HepG2 (cell line): ENCODE data around the gene DPM2.

Source experiments
- CC2D1A ChIP-seq: sonication (generic); formaldehyde crosslinking; IDR thresholded peaks from 2 replicates; pipeline ENCODE4 v1.8.1; 2023; ENCODE audit warnings: mild to moderate bottlenecking, missing genetic modification reagents
- CHD4 ChIP-seq: fragments of 200-600 bp; sonication (generic); IDR thresholded peaks from 2 replicates; pipeline ENCODE4 v1.7.0; 2017; ENCODE audit warnings: mild to moderate bottlenecking, low read length, borderline replicate concordance
- HMG20A ChIP-seq: IDR thresholded peaks from 2 replicates; pipeline ENCODE4 v1.6.1; 2016; ENCODE audit warnings: borderline replicate concordance
- HNRNPUL1 ChIP-seq: fragments of 200-400 bp; formaldehyde crosslinking; IDR thresholded peaks from 2 replicates; pipeline ENCODE4 v1.6.1; 2017; ENCODE audit warnings: low read depth, mild to moderate bottlenecking, low read length, moderate library complexity
- NFE2 ChIP-seq: sonication (generic); formaldehyde crosslinking; IDR thresholded peaks from 2 replicates; pipeline ENCODE4 v1.4.0; 2020; ENCODE audit warnings: missing genetic modification reagents
- NR2C2 ChIP-seq: sonication (generic); formaldehyde crosslinking; IDR thresholded peaks from 2 replicates; pipeline ENCODE4 v1.4.0; 2020; ENCODE audit warnings: missing genetic modification reagents, mild to moderate bottlenecking, moderate library complexity, borderline replicate concordance
- PHB2 ChIP-seq: fragments of 450-650 bp; IDR thresholded peaks from 2 replicates; pipeline ENCODE4 v1.6.1; 2018; ENCODE audit not compliant: partially characterized antibody
- SAP130 ChIP-seq: IDR thresholded peaks from 2 replicates; pipeline ENCODE4 v1.6.1; 2016; ENCODE audit warnings: low read depth
- SMARCC2 ChIP-seq: fragments of 450-650 bp; IDR thresholded peaks from 2 replicates; pipeline ENCODE4 v1.6.1; 2017; ENCODE audit warnings: antibody characterized with exemption, mild to moderate bottlenecking
- ZMYM3 ChIP-seq: sonication (generic); formaldehyde crosslinking; IDR thresholded peaks from 2 replicates; pipeline ENCODE4 v1.5.1; 2020; ENCODE audit warnings: mild to moderate bottlenecking, missing genetic modification reagents
- TF ChIP-seq, protein P1 (sequence below): sonication (generic); formaldehyde crosslinking; IDR thresholded peaks from 2 replicates; pipeline ENCODE4 v1.4.0; 2020; ENCODE audit warnings: missing genetic modification reagents; ENCODE audit errors: not compliant biosample characterization
- TF ChIP-seq, protein P2 (sequence below): sonication (generic); formaldehyde crosslinking; IDR thresholded peaks from 2 replicates; pipeline ENCODE4 v1.8.0; 2022; ENCODE audit warnings: missing genetic modification reagents, mild to moderate bottlenecking, moderate library complexity, borderline replicate concordance

DNA sequence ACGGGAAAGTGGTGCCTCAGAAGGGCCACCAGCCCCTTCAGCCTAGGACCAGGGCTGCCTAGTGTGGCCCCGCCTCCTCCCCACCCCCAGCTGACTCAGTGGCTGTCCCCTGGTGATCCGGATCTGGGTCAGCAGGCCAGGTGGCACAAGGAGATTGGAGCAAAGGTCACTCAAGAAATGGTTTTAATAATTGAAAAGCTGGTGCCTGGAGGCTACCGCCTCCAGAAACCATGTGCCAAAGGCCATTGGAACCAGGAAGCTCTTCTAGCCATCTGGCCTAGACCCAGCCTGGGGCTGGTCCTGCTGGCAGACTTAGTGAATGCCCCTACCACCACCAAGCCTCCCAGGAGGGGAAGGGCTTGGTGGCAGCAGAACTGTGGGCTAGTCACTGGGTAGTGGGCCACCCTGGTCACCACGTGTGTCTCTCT lies 22.3 kb downstream of the DPM2 start:
- TF ChIP-seq HMG20A, result no peak
- TF ChIP-seq NFE2 (CRISPR knock-in tag), result no peak
- no peak for TF ChIP-seq NR2C2
- TF ChIP-seq PHB2, result no peak
- TF ChIP-seq, protein P1, sequence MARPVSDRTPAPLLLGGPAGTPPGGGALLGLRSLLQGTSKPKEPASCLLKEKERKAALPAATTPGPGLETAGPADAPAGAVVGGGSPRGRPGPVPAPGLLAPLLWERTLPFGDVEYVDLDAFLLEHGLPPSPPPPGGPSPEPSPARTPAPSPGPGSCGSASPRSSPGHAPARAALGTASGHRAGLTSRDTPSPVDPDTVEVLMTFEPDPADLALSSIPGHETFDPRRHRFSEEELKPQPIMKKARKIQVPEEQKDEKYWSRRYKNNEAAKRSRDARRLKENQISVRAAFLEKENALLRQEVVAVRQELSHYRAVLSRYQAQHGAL, result no peak
- TF ChIP-seq HNRNPUL1, result no peak
- no peak for TF ChIP-seq ZMYM3 (CRISPR knock-in tag)
- TF ChIP-seq CC2D1A (CRISPR knock-in tag), result no peak
- TF ChIP-seq, protein P2, sequence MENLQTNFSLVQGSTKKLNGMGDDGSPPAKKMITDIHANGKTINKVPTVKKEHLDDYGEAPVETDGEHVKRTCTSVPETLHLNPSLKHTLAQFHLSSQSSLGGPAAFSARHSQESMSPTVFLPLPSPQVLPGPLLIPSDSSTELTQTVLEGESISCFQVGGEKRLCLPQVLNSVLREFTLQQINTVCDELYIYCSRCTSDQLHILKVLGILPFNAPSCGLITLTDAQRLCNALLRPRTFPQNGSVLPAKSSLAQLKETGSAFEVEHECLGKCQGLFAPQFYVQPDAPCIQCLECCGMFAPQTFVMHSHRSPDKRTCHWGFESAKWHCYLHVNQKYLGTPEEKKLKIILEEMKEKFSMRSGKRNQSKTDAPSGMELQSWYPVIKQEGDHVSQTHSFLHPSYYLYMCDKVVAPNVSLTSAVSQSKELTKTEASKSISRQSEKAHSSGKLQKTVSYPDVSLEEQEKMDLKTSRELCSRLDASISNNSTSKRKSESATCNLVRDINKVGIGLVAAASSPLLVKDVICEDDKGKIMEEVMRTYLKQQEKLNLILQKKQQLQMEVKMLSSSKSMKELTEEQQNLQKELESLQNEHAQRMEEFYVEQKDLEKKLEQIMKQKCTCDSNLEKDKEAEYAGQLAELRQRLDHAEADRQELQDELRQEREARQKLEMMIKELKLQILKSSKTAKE (CRISPR knock-in tag), result no peak
- no peak for TF ChIP-seq SAP130 (CRISPR knock-in tag)
- no peak for TF ChIP-seq SMARCC2
- TF ChIP-seq CHD4, result no peak
